ENCODE data around the gene ADRA1B.

Gene ADRA1B

GRCh38 chr5:159953609-159954008 lies 37.3 kb downstream of the ADRA1B start:
- 100% methylated on average over 1 of the region's 3 CpGs for WGBS (ENCODE audit: insufficient coverage)
- peaks cover 0 to 16% (median 6%) of the 10 kb centered on the region in 5 experiments for H3K27me3 ChIP-seq (replicated peaks in 2 of 5; ENCODE audit: control insufficient read depth in 4 of 5, insufficient read depth in 5 of 5, low read length in 4 of 5)
- CTCF ChIA-PET, result interaction anchor here (0.8 to 2.1 kb wide), 2 partner anchors 11 to 13 kb away, joined by 3 to 9 read pairs; no protein-coding TSS in a partner anchor
- no peak overlapping the region for H3K27ac ChIP-seq (ENCODE audit: insufficient read depth in 1 of 2, low read depth in 1 of 2, low read length in 2 of 2, poor library complexity in 1 of 2, severe bottlenecking in 2 of 2)
- POLR2A ChIA-PET, result no interaction called here
- no peak for DNase-seq
- no peaks in the 10 kb centered on the region for H3K9me3 ChIP-seq (ENCODE audit: control extremely low read depth in 1 of 5, control insufficient read depth in 4 of 5, insufficient read depth in 2 of 5, low read depth in 1 of 5, low read length in 4 of 5)
- no peaks in the 10 kb centered on the region for H3K36me3 ChIP-seq (ENCODE audit: control insufficient read depth in 4 of 4, insufficient read depth in 4 of 4, low read length in 3 of 4)
- no peaks in the 10 kb centered on the region for H3K4me1 ChIP-seq (ENCODE audit: control extremely low read depth in 1 of 4, control insufficient read depth in 4 of 4, insufficient read depth in 4 of 4, low read length in 3 of 4)
- no peak overlapping the region for H3K4me3 ChIP-seq (ENCODE audit: control insufficient read depth in 1 of 7, extremely low read depth in 1 of 7, insufficient read depth in 4 of 7, low read depth in 2 of 7, low read length in 6 of 7)

DNA sequence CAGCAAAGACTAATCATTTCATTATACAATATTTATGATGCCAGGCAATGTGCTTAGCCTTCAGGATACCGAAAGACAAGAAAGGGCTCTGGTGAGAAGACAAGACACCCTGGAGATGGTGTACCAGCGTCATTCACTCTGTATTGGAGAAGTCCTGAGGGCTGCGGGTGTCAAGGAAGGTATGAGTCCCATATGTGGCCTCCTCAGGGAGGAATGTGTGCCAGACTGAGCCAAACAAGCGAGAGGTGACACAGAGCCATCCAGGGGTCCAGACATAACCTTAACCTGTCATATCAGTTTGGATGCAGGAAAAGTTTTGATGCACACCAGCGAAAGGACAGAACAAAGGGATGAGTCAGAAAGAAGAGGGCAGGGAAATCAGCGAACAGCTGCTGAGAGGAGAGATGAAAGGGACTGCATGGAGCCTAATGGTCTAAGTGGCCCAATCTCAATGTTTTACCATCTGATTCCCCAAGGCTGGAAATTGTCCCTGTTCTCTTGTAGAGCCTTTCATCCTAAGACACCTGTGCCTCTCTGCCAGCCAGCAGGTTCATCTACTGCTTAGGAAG lies 38.9 kb downstream of the ADRA1B start:
- POLR2A ChIA-PET, result no interaction called here
- Histone ChIP-seq H3K36me3 (ENCODE audit: control insufficient read depth in 4 of 4, insufficient read depth in 4 of 4, low read length in 3 of 4) (no peaks in the 10 kb centered on the region), H3K27me3 (replicated peaks in 2 of 5; ENCODE audit: control insufficient read depth in 4 of 5, insufficient read depth in 5 of 5, low read length in 4 of 5) (peaks cover 0 to 6% (median 2%) of the 10 kb centered on the region in 5 experiments), H3K27ac (ENCODE audit: insufficient read depth in 1 of 2, low read depth in 1 of 2, low read length in 2 of 2, poor library complexity in 1 of 2, severe bottlenecking in 2 of 2) (no peak overlapping the region), H3K4me1 (ENCODE audit: control extremely low read depth in 1 of 4, control insufficient read depth in 4 of 4, insufficient read depth in 4 of 4, low read length in 3 of 4) (no peaks in the 10 kb centered on the region), H3K4me3 (ENCODE audit: control insufficient read depth in 1 of 7, extremely low read depth in 1 of 7, insufficient read depth in 4 of 7, low read depth in 2 of 7, low read length in 6 of 7) (no peak overlapping the region), H3K9me3 (ENCODE audit: control extremely low read depth in 1 of 5, control insufficient read depth in 4 of 5, insufficient read depth in 2 of 5, low read depth in 1 of 5, low read length in 4 of 5) (no peaks in the 10 kb centered on the region)
- WGBS (ENCODE audit: insufficient coverage), result 96% methylated on average over 6 of the region's 6 CpGs
- CTCF ChIA-PET, result interaction anchor here (1.7 kb wide), 1 partner anchor 8 kb away, joined by 6 read pairs; no protein-coding TSS in a partner anchor
- DNase-seq, result no peak

GRCh38 chr5:159956074-159956473 lies 39.8 kb downstream of the ADRA1B start:
- no peak overlapping the region for H3K4me3 ChIP-seq (ENCODE audit: control insufficient read depth in 1 of 7, extremely low read depth in 1 of 7, insufficient read depth in 4 of 7, low read depth in 2 of 7, low read length in 6 of 7)
- H3K4me1 ChIP-seq (ENCODE audit: control extremely low read depth in 1 of 4, control insufficient read depth in 4 of 4, insufficient read depth in 4 of 4, low read length in 3 of 4), result no peaks in the 10 kb centered on the region
- WGBS (ENCODE audit: insufficient coverage), result 83% methylated on average over 1 of the region's 1 CpG
- no peak overlapping the region for H3K27ac ChIP-seq (ENCODE audit: insufficient read depth in 1 of 2, low read depth in 1 of 2, low read length in 2 of 2, poor library complexity in 1 of 2, severe bottlenecking in 2 of 2)
- H3K36me3 ChIP-seq (ENCODE audit: control insufficient read depth in 4 of 4, insufficient read depth in 4 of 4, low read length in 3 of 4), result no peaks in the 10 kb centered on the region
- DNase-seq, result no peak
- H3K9me3 ChIP-seq (ENCODE audit: control extremely low read depth in 1 of 5, control insufficient read depth in 4 of 5, insufficient read depth in 2 of 5, low read depth in 1 of 5, low read length in 4 of 5), result no peaks in the 10 kb centered on the region
- ChIA-PET CTCF (interaction anchor here (1.7 kb wide), 1 partner anchor 9 kb away, joined by 6 read pairs; no protein-coding TSS in a partner anchor), POLR2A (no interaction called here)
- H3K27me3 ChIP-seq (replicated peaks in 2 of 5; ENCODE audit: control insufficient read depth in 4 of 5, insufficient read depth in 5 of 5, low read length in 4 of 5), result peaks cover 0 to 5% (median 0%) of the 10 kb centered on the region in 5 experiments

- H3K36me3 ChIP-seq (ENCODE audit: control insufficient read depth in 4 of 4, insufficient read depth in 4 of 4, low read length in 3 of 4), result no peaks in the 10 kb centered on the region
- no peak overlapping the region for H3K27ac ChIP-seq (ENCODE audit: insufficient read depth in 1 of 2, low read depth in 1 of 2, low read length in 2 of 2, poor library complexity in 1 of 2, severe bottlenecking in 2 of 2)
- no peak for DNase-seq
- peaks cover 0 to 10% (median 6%) of the 10 kb centered on the region in 5 experiments for H3K27me3 ChIP-seq (replicated peaks in 2 of 5; ENCODE audit: control insufficient read depth in 4 of 5, insufficient read depth in 5 of 5, low read length in 4 of 5)
- CTCF ChIA-PET, result interaction anchor here (1.8 kb wide), 1 partner anchor 674 kb away, joined by 3 read pairs; no protein-coding TSS in a partner anchor
- POLR2A ChIA-PET, result no interaction called here
- no peaks in the 10 kb centered on the region for H3K9me3 ChIP-seq (ENCODE audit: control extremely low read depth in 1 of 5, control insufficient read depth in 4 of 5, insufficient read depth in 2 of 5, low read depth in 1 of 5, low read length in 4 of 5)
- H3K4me3 ChIP-seq (ENCODE audit: control insufficient read depth in 1 of 7, extremely low read depth in 1 of 7, insufficient read depth in 4 of 7, low read depth in 2 of 7, low read length in 6 of 7), result no peak overlapping the region
- WGBS (ENCODE audit: insufficient coverage), result 100% methylated on average over 5 of the region's 8 CpGs
- H3K4me1 ChIP-seq (ENCODE audit: control extremely low read depth in 1 of 4, control insufficient read depth in 4 of 4, insufficient read depth in 4 of 4, low read length in 3 of 4), result no peaks in the 10 kb centered on the region
These were observed 45.2 kb downstream of the ADRA1B start for GRCh38 chr5:159961176-159962160.

GRCh38 chr5:159962214-159962613 lies 45.9 kb downstream of the ADRA1B start:
- H3K36me3 ChIP-seq (ENCODE audit: control insufficient read depth in 4 of 4, insufficient read depth in 4 of 4, low read length in 3 of 4), result no peaks in the 10 kb centered on the region
- no peaks in the 10 kb centered on the region for H3K4me1 ChIP-seq (ENCODE audit: control extremely low read depth in 1 of 4, control insufficient read depth in 4 of 4, insufficient read depth in 4 of 4, low read length in 3 of 4)
- no peak overlapping the region for H3K27ac ChIP-seq (ENCODE audit: insufficient read depth in 1 of 2, low read depth in 1 of 2, low read length in 2 of 2, poor library complexity in 1 of 2, severe bottlenecking in 2 of 2)
- CTCF ChIA-PET, result interaction anchor here (1.8 kb wide), 1 partner anchor 675 kb away, joined by 3 read pairs; no protein-coding TSS in a partner anchor
- H3K9me3 ChIP-seq (ENCODE audit: control extremely low read depth in 1 of 5, control insufficient read depth in 4 of 5, insufficient read depth in 2 of 5, low read depth in 1 of 5, low read length in 4 of 5), result no peaks in the 10 kb centered on the region
- H3K27me3 ChIP-seq (replicated peaks in 2 of 5; ENCODE audit: control insufficient read depth in 4 of 5, insufficient read depth in 5 of 5, low read length in 4 of 5), result peaks cover 0 to 13% (median 8%) of the 10 kb centered on the region in 5 experiments
- 97% methylated on average over 3 of the region's 4 CpGs for WGBS (ENCODE audit: insufficient coverage)
- POLR2A ChIA-PET, result no interaction called here
- no peak for DNase-seq
- H3K4me3 ChIP-seq (ENCODE audit: control insufficient read depth in 1 of 7, extremely low read depth in 1 of 7, insufficient read depth in 4 of 7, low read depth in 2 of 7, low read length in 6 of 7), result no peak overlapping the region

- Histone ChIP-seq H3K9me3 (ENCODE audit: control extremely low read depth in 1 of 5, control insufficient read depth in 4 of 5, insufficient read depth in 2 of 5, low read depth in 1 of 5, low read length in 4 of 5) (no peaks in the 10 kb centered on the region), H3K4me1 (ENCODE audit: control extremely low read depth in 1 of 4, control insufficient read depth in 4 of 4, insufficient read depth in 4 of 4, low read length in 3 of 4) (no peaks in the 10 kb centered on the region), H3K27ac (ENCODE audit: insufficient read depth in 1 of 2, low read depth in 1 of 2, low read length in 2 of 2, poor library complexity in 1 of 2, severe bottlenecking in 2 of 2) (no peak overlapping the region), H3K27me3 (replicated peaks in 2 of 5; ENCODE audit: control insufficient read depth in 4 of 5, insufficient read depth in 5 of 5, low read length in 4 of 5) (peaks cover 0 to 20% (median 16%) of the 10 kb centered on the region in 5 experiments), H3K4me3 (ENCODE audit: control insufficient read depth in 1 of 7, extremely low read depth in 1 of 7, insufficient read depth in 4 of 7, low read depth in 2 of 7, low read length in 6 of 7) (no peak overlapping the region), H3K36me3 (ENCODE audit: control insufficient read depth in 4 of 4, insufficient read depth in 4 of 4, low read length in 3 of 4) (no peaks in the 10 kb centered on the region)
- DNase-seq, result no peak
- ChIA-PET CTCF (interaction anchor here (0.9 to 2.3 kb wide), 7 partner anchors 10 to 678 kb away, joined by 3 to 9 read pairs (median 6); no protein-coding TSS in a partner anchor), POLR2A (interaction anchor here (0.9 kb wide), 1 partner anchor 10 kb away, joined by 3 read pairs; no protein-coding TSS in a partner anchor)
- 96% methylated on average over 3 of the region's 6 CpGs for WGBS (ENCODE audit: insufficient coverage)
These were observed 47.7 kb downstream of the ADRA1B start for GRCh38 chr5:159963935-159964334.
